ENCODE measurements around the gene CERK.

The CERK gene

DNA sequence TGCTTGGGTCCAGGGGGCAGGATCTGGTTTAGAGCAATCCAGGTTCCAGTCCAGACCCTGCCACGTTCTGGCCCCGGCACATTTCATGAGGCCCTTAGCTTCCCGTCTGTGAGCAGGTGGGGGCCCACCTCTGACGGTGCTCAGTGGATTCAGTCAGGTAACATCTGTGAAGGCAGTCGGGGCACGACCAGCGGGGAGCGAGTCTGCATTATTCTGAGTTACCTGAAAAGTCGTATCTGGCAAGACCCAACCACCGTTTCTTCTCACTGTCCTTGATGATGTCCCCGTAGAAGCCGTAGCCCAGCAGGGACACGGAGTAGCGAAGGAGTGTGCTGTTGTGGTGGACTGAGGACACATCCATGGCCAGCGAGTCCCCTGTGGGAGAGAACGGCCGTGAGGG lies 39.0 kb downstream of the CERK start:
- DNase-seq (ENCODE audit: low read depth in 2 of 2) = no peak

DNA sequence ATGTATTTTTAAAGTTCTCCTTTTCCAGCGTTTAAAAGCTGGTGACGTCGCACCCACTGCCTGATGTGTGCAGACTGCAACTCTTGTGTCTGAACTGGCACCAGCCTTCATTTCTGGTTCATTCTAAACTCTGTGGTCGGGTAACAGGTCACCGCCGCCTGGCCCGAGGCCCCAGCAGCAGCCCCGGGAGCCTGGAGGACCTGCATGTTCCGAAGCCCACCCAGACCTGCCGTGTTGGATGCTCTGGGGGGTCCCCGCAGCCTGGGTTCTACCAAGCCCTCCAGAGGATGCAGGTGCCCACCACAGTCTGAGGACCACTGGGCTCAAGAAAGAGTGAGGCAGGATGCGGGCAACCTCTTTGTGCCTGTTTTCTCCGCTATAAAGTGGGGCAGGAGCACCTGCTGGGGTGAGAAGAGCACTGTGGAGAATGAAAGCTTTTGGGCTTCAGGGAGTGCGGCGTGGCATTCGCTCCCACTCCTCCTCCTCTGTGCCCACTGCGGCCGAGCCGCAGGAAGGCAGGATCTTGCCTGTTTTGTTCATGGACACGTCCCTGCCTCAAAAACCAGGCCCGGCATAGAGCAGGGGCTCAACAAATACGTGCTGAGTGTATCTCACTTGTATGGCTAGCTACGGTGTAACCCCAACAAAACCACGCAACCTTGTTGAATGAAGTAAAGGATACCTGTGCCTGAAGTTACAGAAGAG lies 40.1 kb downstream of the CERK start:
- DNase-seq (ENCODE audit: low read depth in 2 of 2) = no peak

DNA sequence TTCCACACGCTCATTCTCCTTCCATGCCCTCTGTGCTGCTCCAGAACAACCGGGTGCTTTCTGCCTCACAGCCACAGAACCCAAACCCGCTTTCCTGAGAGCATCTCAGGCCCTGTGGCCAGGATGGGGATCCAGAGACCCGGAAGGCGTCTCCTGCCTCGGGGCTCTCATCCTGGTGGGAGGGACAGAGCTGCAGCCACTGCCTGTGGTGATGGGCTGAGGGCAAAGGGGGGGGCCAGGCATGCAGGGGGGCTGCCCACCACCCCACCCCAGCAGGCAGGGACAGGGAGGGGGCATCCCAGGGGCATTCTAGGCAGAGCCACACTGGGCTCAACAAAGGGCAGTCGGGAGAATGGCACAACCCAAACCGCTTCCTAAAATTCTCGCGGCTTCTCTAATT lies 41.4 kb downstream of the CERK start:
- DNase-seq (ENCODE audit: low read depth in 2 of 2) = no peak

DNA sequence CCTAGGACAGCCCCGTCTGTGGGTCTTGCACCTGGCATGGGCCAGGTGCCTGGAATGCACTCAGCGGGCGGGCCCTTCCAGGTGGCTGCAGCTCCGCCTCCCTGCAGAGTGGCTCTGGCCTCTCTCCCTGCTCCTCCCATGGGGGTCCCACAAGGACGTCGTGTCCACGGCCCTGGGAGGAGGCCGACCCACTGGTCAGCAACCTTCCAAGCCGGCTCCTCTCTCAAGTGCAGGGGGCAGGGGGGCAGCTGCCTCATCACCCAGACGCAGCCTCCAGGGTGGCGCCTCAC lies 41.9 kb downstream of the CERK start:
- DNase-seq (ENCODE audit: low read depth in 2 of 2) = no peak

DNA sequence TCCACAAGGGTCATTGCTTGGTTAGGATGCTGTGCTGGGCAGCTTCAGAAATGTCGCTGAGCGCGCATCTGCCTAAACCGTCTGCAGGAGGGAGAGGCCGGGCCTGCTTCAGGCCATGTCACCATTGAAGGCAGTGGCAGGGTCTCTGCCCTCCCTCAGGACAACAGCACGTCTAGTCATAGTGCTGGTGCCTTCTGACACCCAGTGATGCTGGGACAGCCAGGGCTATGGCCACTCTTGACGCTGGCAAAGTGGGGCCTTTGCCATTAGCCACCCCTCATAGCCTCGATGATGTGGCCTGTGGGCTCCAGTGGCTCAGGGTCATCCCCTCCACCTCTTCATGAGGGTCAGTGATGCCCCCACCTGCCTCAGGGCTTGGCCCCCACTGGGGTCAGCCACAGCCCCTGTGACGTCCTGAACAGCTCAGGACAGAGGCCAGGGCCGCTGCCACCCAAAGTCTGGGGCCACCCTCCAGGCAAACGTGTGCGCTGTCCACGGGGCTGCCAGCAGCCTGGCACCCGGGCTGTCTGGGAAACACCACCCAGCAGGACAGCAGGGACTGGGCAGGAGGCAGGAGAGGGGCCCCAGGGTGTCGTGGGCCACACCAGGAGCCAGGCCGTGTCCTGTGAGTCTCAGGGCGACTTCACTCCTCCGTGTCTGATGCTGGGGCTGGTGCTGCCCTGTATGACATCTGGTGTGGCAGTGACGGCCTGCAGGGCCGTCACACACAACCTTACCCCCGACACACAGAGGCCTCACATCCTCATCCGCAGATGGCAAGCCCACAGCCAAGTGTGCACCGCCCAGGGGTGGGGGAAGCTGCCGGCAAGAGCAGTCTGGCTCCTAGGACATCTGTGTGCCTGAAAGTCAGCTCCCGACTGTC lies 42.5 kb downstream of the CERK start:
- no peak for DNase-seq (ENCODE audit: low read depth in 2 of 2)

DNA sequence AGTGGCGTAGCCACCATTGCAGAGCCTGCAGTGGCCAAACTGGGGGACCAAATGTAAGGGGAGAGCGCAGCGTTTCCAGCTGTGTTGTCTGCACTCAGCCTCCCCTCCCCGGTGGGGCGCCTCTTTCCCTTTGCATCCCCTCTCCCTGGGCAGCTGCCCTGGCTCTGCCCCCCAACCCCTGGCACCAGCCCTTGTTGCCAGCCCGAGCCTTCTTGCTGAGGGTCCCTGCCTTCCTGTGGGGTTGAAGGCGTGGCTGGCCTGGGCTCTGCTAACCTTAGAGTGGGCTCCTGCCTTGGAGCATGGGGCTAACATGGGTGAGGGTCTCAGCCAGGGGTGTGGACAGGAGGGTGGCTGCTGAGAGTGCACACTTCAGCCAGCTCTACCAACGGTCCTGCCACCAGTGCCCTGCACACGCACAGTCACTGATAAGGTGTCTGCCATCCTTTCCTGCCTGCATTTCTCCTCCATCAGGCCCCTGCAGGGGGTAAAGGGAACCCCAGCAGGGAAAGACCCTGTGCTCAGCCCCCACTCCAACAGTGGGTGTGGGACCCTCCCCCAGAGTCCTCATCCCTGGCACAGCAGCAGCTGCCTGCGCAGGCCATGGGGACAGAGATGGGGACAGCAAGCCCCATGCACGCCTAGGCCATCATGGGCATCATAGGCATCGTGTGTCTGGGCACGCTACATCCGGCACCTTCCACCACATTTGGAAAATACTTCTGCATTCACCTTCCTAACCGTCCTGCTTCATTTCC lies 43.5 kb downstream of the CERK start:
- DNase-seq (ENCODE audit: low read depth in 2 of 2) = no peak

DNA sequence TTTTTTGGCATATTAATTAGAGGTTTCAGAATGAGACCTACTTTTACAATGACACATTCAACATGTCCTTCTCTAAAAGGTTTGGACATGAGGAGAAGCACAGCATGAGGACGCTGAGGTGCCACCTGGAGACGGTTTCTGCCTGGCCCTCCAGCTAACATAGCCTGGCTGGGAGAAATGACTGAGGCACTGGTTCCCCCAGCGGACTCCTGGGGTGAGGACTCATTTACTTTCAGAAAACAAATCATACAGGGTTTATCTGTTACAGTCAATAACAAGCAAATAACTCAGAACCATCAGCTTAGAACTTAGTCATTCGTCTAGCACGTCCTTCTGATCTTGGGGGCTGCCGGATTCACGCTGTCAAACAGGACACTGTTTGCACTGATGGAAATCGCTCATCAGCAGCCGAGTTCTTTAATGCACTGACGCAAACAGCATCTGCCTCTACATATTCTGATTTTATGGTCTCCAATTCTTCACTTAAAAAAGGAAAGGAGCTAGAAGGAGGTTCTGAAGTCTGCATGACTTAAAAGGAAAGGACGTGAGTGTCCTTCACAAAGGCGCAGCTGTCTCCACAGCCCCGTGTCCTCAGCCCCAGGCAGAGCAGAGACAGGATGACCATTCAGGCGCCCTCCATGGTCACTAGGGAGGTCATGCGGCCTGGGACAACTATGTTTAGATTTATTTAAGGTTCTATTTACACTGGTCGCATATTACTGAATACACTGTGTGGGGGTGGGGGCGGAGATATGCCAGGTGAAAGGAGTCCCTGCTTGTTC lies 44.2 kb downstream of the CERK start:
- DNase-seq (ENCODE audit: low read depth in 2 of 2) = no peak

DNA sequence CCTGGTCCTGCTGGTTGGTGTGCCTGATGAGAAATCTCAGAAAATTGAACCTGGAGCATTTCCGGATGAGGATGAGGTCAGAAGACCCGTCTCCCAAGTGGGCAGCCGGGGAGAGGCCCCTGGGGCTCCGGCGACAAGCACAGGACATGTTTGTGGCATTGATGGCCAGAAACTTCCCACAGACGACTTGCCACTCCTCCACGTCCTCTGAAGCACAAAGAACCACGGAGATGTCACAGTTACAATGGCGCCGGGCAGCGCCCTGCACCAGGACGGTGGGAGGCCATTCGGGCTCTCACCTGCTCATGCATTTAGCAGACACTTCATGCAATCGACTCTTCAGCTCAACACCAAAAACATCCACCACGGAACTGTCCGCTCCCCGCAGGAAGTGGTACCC lies 46.5 kb downstream of the CERK start:
- no peak for DNase-seq (ENCODE audit: low read depth in 2 of 2)

DNA sequence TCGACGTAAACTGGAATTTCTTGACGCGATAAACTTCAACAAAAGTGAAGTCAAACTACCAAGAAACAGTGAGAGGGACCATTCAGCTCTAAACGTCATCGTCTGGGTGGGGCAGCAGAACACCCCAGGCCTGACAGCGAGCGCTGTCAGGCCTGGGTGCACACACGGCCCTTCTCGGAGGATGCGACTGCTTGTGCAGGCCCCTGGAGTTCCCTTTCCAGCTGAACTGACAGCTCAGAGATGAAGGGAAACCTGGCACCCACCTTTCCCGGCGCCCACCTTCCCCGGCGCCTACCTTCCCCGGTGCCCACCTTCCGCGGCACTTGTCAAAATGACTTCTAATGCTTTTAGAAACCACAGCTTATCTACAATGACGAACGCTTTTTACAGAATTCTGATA lies 47.9 kb downstream of the CERK start:
- DNase-seq (ENCODE audit: low read depth in 2 of 2) = no peak

DNA sequence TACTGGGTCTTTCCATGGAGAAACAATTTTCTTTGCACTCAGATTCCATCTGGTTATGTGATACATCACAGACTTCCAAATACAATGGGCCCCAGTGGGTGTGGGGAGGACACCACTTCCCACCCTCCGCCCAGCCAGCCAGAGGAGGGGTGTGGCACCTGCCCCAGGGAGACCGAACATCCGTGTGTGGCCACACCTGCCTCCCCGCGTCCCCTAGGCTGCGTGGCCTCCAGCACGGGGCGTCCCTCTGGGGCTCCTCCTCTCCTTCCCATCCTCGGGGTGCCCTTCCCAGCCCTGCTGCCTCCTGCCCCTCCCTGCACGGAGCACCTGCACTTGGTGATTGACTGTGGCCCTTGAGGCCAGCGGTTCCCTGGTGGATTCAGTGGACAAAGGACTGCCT lies 49.1 kb downstream of the CERK start:
- DNase-seq (ENCODE audit: low read depth in 2 of 2) = no peak

DNA sequence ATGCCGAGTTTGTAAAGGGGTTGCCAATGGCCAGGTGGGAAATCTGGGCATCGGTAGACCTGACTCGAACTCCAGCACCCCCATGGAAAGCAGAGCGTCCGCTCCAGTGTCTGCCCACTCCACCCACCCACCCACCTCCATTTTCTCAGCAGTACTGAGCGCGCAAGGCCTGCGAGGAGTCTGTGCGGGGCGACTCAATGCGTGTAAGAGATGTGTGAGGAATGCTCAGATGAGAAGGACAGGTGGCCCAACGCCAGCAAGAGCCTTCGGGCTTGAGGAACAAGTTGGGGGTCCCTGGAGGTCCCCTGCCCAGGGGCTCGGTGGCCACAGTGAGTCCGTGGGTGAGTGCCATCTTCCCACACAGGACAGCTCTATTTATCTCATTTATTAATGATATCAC lies 50.6 kb downstream of the CERK start:
- no peak for DNase-seq (ENCODE audit: low read depth in 2 of 2)

DNA sequence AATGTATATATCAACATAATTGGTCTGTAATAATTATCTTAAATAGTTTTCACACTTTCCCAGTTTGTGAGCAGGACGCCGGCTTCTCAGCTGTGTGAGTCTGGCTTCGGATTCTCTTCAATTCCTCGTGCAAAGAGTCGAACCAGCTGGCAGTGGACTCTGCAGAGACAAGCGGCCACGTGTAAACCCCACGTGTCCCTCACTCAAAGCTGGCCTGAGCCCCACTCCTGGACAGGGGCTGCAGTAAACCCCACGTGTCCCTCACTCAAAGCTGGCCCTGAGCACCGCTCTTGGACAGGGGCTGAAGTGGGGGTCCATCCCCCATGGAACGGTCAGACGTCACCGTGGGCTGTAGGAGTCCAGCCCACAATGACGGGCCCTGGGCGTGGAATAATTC lies 51.0 kb downstream of the CERK start:
- no peak for DNase-seq (ENCODE audit: low read depth in 2 of 2)

DNA sequence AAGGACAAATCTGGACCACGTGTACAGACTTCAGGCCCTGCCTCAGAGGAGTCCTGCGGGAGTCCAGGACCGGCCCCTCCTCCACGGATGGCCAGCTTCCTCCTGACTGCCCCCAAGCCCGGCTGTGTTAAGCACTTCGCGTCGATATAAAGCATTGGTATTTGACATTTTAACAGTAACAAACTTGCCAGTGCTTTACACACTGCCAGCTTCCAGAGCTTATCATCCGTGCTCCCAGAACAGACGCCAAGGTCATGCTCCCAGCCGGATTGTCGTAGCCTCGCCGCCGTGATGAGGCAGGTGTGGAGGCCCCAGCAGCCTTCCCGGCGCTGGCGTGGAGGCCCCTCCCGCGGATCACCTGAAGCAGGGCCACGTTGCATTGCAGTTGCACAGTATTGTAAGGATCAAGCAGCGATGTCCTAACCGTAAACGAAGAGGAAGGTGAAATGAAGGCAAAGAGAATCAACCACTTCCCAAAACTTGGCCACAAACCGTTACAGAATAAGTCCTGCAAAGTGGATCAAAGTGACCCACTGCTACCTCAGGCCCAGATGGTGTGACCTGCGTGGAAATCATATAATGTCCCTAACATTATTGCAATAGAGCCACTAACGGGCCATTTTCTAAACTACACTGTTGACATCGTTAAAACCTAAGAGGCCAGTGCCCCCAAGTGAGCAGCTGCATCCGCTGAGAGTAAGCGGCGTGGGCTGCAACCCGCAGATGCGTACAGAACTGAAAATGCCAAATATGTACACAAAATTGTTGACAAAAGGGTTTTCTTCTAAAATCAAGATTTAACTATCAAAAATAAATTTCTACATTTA lies 51.6 kb downstream of the CERK start:
- DNase-seq (ENCODE audit: low read depth in 2 of 2) = no peak

DNA sequence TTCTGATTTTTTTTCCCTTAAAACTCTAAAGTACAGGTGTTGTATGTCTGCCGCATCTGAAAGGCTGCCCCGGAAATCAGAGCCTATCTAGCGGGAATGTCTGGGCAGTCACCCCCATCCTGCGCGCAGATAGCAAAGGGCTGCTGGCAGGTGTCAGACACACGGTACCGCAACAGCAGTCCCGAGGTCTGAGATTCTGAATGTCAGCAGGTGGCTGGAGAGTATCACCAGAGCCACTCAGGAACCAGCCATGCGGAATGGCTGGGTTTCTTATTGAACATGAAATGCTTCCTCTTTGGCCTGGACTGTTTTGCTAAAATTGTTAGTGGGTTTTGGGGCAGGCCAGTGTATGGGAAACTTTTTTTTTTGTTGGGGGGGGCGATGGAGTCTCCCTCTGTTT lies 53.3 kb downstream of the CERK start:
- no peak for DNase-seq (ENCODE audit: low read depth in 2 of 2)

DNA sequence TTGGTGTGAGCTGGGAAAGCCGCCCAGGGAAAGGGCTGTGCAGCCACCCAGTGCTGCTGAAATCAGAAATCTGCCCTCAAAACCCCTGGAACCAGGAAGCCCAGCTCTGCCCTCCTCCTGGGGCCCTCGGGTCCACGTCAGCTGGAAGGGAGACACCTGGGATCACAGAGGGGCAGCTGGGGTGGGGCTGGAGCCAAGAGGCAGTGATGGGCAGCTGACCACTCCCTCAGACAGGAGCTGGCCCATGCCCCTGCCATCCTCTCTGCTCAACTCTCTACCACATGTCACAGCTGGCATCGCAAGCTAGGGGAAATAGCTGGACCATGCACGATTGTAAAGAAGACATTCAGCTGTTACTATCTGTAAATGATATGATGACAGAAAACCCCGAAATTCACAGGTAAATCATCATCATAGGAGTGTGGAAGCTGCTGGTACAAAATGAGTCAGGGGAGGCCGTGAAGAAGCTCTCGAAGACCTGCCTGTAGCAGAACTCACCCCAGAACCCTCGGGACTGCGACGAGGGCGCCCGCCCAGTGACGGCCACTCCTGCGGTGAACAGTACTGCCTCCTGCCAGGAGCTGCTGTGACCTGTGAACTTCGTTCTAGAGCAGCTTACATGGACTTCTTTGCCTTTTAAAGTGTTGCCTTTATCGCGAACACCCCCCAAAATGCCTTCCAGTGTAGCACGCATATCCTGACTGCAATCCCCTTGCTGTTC lies 55.9 kb downstream of the CERK start:
- no peak for DNase-seq (ENCODE audit: low read depth in 2 of 2)

DNA sequence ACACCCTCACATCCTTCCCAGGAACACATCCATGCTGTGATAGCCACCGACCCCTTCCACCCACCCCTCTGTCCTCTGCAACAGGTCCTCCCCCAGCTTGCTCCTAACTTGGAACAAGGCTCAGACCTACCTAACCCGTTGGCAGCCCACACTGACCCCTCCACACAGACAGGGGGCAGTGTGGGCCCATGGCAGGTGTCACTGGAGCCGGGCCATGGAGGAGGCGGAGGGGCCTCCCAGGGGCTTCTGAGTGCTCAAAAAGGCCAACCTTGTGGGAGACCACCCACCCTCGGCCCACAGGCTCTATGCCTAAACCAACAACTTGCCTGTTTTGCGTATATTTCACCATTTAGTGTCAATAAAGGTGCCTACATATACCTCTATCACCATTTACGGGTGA lies 57.0 kb downstream of the CERK start:
- no peak for DNase-seq (ENCODE audit: low read depth in 2 of 2)

DNA sequence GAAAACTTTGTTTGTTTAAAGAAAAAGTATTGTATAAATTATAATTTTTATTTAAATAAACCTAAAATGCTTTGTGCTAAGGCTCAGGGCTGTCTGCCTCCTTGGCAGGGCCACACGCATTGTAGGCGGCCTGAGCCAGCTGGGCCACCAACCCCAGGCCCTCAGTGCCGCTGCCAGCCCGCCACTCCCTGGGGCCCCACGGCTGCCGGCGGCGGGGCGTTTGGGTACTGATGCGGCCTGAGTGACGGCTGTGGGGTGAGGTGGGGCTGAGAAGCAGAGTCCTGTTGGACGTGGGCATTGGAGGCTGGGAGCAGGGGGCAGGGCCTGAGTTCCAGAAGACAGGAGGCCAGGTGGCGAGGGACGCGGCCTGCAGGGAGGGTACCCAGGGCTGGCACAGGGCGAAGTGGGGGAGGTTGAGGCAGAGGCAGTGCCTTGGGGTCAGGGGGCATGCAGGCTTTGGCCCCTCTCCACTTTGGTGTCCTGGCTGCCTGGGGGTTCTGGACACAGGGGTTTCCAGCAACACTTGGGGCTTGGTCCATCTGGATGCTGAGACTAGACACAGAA lies 58.3 kb downstream of the CERK start:
- no peak for DNase-seq (ENCODE audit: low read depth in 2 of 2)

DNA sequence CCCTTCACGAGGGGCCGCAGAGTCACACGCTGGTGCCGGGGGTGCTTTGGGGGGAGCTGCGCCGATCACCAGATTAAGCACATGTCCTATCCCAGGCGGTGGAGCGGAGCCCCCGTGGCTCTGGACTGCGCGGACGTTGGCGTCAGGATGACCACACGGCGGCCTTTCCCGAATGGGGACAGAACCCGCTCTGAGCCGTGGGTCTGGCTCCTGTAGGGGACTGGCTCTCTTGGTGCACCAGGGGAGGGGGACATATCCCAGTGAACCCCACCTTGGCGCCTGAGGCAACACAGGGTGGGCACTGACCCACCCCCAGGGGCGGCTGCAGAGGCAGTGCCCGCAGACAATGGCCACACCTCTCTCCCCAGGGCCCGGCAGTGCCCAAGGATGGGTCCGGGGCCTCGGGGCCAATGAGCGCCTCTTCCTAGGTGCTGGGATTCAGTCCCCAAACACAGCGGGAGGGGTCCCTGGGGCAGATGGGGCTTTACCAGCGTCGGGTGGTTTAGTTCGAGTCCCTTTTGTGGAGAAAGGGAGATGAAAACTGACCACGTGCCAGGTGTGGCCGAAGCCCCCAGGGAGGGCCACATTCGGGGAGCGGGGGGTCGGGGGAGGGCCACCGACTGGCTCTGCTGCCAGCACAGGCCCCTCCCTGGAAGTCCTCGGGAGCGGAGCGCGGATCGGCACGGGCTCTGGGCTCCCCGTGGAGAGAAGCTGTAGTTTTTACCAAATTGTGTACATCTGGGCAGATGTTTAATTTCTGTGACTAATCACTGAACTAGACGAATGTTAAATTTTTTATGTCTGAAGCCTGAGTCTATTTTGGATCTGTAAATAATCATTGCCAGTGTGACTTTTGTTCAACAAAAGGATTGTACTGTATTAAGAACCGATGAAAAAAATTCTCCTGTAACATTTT lies 59.0 kb downstream of the CERK start:
- no peak for DNase-seq (ENCODE audit: low read depth in 2 of 2)

DNA sequence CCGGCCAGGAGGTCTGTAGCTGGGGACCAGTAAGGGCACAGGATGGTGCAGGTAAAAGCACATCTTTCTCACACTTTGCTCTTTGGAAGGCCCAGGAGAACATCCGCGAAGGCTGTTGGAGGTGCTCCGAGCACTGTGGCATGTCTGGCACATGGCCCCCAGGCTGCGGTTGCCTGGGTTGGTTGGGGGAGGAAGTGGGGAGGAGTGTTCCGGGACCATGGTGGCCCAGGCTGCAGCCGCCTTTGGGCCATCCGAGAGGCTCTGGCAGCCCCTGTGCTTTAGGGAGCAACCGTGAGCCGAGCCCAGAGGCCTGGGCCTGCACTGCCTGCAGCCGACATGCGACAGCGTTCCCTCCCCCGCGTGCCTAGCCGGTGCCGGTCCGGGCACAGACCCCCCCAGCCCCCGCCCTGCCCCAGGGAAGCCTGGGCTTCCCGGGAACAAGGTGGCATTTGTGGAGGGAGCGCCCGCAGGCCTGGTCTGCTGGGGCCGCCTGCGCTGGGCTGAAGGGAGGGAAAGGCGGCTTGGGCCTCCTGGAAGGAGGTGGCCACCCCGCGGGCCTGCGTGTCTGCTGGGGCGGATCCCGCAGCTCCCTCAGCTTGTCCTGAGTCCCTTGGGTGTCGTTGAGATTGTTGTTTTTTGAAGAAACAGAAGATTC lies 59.9 kb downstream of the CERK start:
- DNase-seq (ENCODE audit: low read depth in 2 of 2) = no peak
